MM.1S (cell line): Measurements from ENCODE around the gene PPP6R3.

Source experiments
- DNase-seq: peaks from one replicate; pipeline ENCODE4 v3.0.0-alpha.2; 2015
- H2AFZ ChIP-seq: fragments of 300-600 bp; sonication (generic); 2 replicates; pipeline ENCODE4 v1.6.0; 2016; ENCODE audit warnings: antibody characterized with exemption, low read length
- H3F3A ChIP-seq: fragments of 300-600 bp; sonication (generic); 2 replicates; pipeline ENCODE4 v1.6.1; 2016; ENCODE audit warnings: mild to moderate bottlenecking, antibody characterized with exemption, low read length, moderate library complexity, mixed read lengths; ENCODE audit not compliant: insufficient read depth
- H3K27ac ChIP-seq: fragments of 300-600 bp; sonication (generic); 2 replicates; pipeline ENCODE4 v1.5.1; 2016; ENCODE audit warnings: mild to moderate bottlenecking, low read length
- H3K27me3 ChIP-seq: fragments of 300-600 bp; sonication (generic); replicated peaks from 2 replicates; pipeline ENCODE4 v1.6.0; 2016; ENCODE audit warnings: low read length; ENCODE audit not compliant: insufficient read depth
- H3K36me3 ChIP-seq: fragments of 300-600 bp; sonication (generic); replicated peaks from 2 replicates; pipeline ENCODE4 v1.6.1; 2016; ENCODE audit warnings: mild to moderate bottlenecking, low read length, mixed read lengths; ENCODE audit not compliant: insufficient read depth
- H3K4me1 ChIP-seq: fragments of 300-600 bp; sonication (generic); 2 replicates; pipeline ENCODE4 v1.6.1; 2016; ENCODE audit warnings: low read length, mixed read lengths
- H3K4me2 ChIP-seq: fragments of 300-600 bp; sonication (generic); 2 replicates; pipeline ENCODE4 v1.6.0; 2016; ENCODE audit warnings: low read depth, low read length
- H3K4me3 ChIP-seq: fragments of 300-600 bp; sonication (generic); 2 replicates; pipeline ENCODE4 v1.5.1; 2016; ENCODE audit warnings: low read length, mixed read lengths
- H3K79me2 ChIP-seq: fragments of 300-600 bp; sonication (generic); 2 replicates; pipeline ENCODE4 v1.6.1; 2016; ENCODE audit warnings: mixed run types, low read length, mixed read lengths
- H3K9ac ChIP-seq: fragments of 300-600 bp; sonication (generic); 2 replicates; pipeline ENCODE4 v1.6.1; 2016; ENCODE audit warnings: low read length, mixed read lengths
- H3K9me2 ChIP-seq: fragments of 300-600 bp; sonication (generic); replicated peaks from 2 replicates; pipeline ENCODE4 v1.6.1; 2016; ENCODE audit warnings: mild to moderate bottlenecking, low read length, mixed read lengths; ENCODE audit not compliant: insufficient read depth
- H3K9me3 ChIP-seq: fragments of 300-600 bp; sonication (generic); replicated peaks from 2 replicates; pipeline ENCODE4 v1.6.1; 2016; ENCODE audit warnings: mild to moderate bottlenecking, low read length, mixed read lengths; ENCODE audit not compliant: insufficient read depth
- H4K20me1 ChIP-seq: fragments of 300-600 bp; sonication (generic); 2 replicates; pipeline ENCODE4 v1.6.1; 2016; ENCODE audit warnings: mild to moderate bottlenecking, low read length, moderate library complexity, mixed read lengths; ENCODE audit not compliant: insufficient read depth
- CTCF ChIP-seq: fragments of 300-600 bp; sonication (generic); IDR thresholded peaks from 2 replicates; pipeline ENCODE4 v1.5.1; 2016; ENCODE audit warnings: antibody characterized with exemption, low read length, mixed read lengths
- EZH2 ChIP-seq: fragments of 300-600 bp; sonication (generic); optimal IDR thresholded peaks from 2 replicates; pipeline ENCODE3; 2017; ENCODE audit warnings: low read depth, mild to moderate bottlenecking, antibody characterized with exemption, low read length, mixed read lengths
- EZH2phosphoT487 ChIP-seq: fragments of 300-600 bp; sonication (generic); IDR thresholded peaks from 2 replicates; pipeline ENCODE4 v1.6.1; 2018; ENCODE audit warnings: antibody characterized with exemption, low read length

The PPP6R3 gene

GRCh38 chr11:68593441-68593840 lies 132.9 kb downstream of the PPP6R3 start:
- H3K36me3 ChIP-seq, result peaks cover 24% of the 10 kb centered on the region; the same call in 1 of the 2 replicates

GRCh38 chr11:68594123-68594522 lies 133.6 kb downstream of the PPP6R3 start:
- Histone ChIP-seq H3K4me1 (no peaks in the 10 kb centered on the region), H3K79me2 (peaks cover 8% of the 10 kb centered on the region), H3K36me3 (peaks cover 24% of the 10 kb centered on the region; the same call in 1 of the 2 replicates), H3K9me3 (no peaks in the 10 kb centered on the region), H3K27me3 (no peaks in the 10 kb centered on the region), H3F3A (no peaks in the 10 kb centered on the region), H3K4me3 (no peak overlapping the region), H3K4me2 (no peak overlapping the region), H3K27ac (no peak overlapping the region), H4K20me1 (no peaks in the 10 kb centered on the region), H3K9me2 (no peaks in the 10 kb centered on the region), H2AFZ (no peak overlapping the region), H3K9ac (no peak overlapping the region)
- TF ChIP-seq CTCF (no peak), EZH2phosphoT487 (no peak), EZH2 (no peak)
- DNase-seq, result no peak

More at GRCh38 chr11:68593441-68593840, 132.9 kb downstream of the PPP6R3 start:
- Histone ChIP-seq H2AFZ (no peak overlapping the region), H4K20me1 (no peaks in the 10 kb centered on the region), H3K27me3 (no peaks in the 10 kb centered on the region), H3K79me2 (peaks cover 8% of the 10 kb centered on the region), H3K4me3 (no peak overlapping the region), H3K4me1 (no peaks in the 10 kb centered on the region), H3F3A (no peaks in the 10 kb centered on the region), H3K9me3 (no peaks in the 10 kb centered on the region), H3K9me2 (no peaks in the 10 kb centered on the region), H3K27ac (no peak overlapping the region), H3K4me2 (no peak overlapping the region), H3K9ac (no peak overlapping the region)
- TF ChIP-seq EZH2phosphoT487, result no peak
- no peak for DNase-seq

GRCh38 chr11:68596231-68596630 lies 135.7 kb downstream of the PPP6R3 start:
- no peaks in the 10 kb centered on the region for H3F3A ChIP-seq
- no peak overlapping the region for H3K9ac ChIP-seq
- H3K79me2 ChIP-seq, result peaks cover 8% of the 10 kb centered on the region

More at GRCh38 chr11:68596231-68596630, 135.7 kb downstream of the PPP6R3 start:
- H3K4me1 ChIP-seq, result no peaks in the 10 kb centered on the region
- no peak overlapping the region for H3K4me3 ChIP-seq
- no peak overlapping the region for H2AFZ ChIP-seq
- no peak overlapping the region for H3K27ac ChIP-seq
- TF ChIP-seq CTCF, result no peak
- TF ChIP-seq EZH2phosphoT487, result no peak
- no peak for TF ChIP-seq EZH2
- no peak for DNase-seq
- H3K4me2 ChIP-seq, result no peak overlapping the region
- no peaks in the 10 kb centered on the region for H3K9me3 ChIP-seq
- no peaks in the 10 kb centered on the region for H3K27me3 ChIP-seq
- H3K9me2 ChIP-seq, result no peaks in the 10 kb centered on the region
- H4K20me1 ChIP-seq, result no peaks in the 10 kb centered on the region
- H3K36me3 ChIP-seq, result peaks cover 18% of the 10 kb centered on the region; the same call in 1 of the 2 replicates
